NCI-H2227 (cell line): Measurements from ENCODE around the gene NOS1AP.

Experiments used
- DNase-seq: peaks from one replicate; lab custom pipeline; 2025; ENCODE audit not compliant: unreplicated experiment; lab: John Stamatoyannopoulos, UW

The NOS1AP gene

GRCh38 chr1:162088281-162088969, 18.9 kb downstream of the NOS1AP start:
- no peak for DNase-seq

DNA sequence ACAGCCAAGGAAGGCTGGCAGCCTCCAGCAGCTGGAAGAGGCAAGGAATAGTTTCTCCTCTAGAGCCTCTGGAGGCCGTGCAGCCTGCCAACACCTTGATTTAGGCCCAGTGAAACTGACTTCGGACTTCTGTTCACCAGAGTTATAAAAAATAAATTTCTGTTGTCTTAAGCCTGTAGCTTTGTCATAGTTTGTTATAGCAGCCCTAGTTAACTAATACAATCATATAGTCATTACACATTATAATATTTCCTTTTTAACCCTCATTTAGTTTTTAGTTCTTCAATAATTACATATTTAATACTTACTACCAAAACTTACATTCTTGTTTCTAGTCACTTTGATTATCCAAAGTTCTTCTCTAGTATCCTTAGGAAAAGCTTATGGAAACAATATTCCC, 20.3 kb downstream of the NOS1AP start:
- DNase-seq: no peak

GRCh38 chr1:162090378-162090777, 20.9 kb downstream of the NOS1AP start:
- no peak for DNase-seq

GRCh38 chr1:162091681-162092524, 22.4 kb downstream of the NOS1AP start:
- no peak for DNase-seq

- no peak for DNase-seq
These were observed 23.6 kb downstream of the NOS1AP start for GRCh38 chr1:162093095-162093494.

GRCh38 chr1:162094271-162094670, 24.8 kb downstream of the NOS1AP start:
- no peak for DNase-seq

DNA sequence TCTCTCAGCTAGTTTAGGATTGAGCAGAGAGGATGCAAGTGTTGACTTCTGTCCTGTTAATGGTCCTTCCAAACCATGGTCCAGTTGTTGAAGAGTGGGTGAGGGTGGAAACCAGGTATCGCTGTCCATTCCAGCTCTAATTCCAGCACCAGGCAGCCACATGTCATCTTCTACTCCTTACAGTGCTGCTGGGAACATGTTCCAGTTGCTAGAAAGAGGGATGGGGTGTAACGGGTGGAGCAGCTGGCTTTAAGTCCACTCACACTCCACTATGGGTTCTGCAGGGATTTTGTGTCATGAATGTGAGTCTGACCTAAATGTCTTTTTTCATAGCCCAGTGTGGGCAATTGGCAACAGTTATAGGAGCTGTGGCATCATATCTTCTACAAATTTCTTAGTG, 25.2 kb downstream of the NOS1AP start:
- no peak for DNase-seq

DNA sequence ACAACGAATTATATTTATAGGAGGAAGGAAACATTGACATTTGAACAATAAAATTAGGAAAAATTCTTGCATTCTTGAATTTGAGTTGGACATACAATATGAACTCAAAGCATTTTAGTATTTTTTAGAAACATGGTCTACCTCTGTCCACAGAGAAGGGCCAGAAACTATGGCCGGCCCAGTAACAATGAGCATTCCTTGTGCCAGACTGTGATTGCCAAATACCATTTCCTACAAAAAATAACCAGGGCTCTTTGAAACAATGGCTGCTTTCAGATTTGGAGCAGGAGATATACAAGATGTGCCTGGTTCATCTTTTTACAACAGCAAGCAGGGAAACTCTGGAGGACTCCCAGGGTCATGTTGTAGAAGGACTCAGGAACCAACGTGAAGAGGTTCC, 38.4 kb downstream of the NOS1AP start:
- DNase-seq: no peak

DNA sequence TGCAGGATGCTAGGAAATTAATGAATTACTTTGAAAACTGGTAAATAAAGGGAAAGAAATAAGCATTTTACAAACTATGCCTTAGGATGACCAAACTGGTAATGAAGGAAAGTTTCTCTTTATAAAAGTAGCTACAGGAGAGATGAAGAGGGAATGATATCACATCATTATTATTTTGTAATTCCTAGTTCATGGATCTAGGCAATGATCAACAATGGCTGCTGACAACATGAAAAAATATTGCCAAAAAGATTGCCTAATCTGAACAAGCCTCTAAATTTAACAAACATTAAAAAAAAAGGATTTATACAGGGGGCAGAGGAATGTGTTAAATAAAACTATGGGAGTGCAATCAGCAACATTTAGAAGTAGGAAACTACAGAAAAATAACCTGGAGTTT, 38.9 kb downstream of the NOS1AP start:
- no peak for DNase-seq

GRCh38 chr1:162110910-162111309, 41.4 kb downstream of the NOS1AP start:
- DNase-seq: no peak

- no peak for DNase-seq
These were observed 42.1 kb downstream of the NOS1AP start for GRCh38 chr1:162111572-162111971.

- DNase-seq: no peak
These were observed 43.9 kb downstream of the NOS1AP start for GRCh38 chr1:162113419-162113818.

DNA sequence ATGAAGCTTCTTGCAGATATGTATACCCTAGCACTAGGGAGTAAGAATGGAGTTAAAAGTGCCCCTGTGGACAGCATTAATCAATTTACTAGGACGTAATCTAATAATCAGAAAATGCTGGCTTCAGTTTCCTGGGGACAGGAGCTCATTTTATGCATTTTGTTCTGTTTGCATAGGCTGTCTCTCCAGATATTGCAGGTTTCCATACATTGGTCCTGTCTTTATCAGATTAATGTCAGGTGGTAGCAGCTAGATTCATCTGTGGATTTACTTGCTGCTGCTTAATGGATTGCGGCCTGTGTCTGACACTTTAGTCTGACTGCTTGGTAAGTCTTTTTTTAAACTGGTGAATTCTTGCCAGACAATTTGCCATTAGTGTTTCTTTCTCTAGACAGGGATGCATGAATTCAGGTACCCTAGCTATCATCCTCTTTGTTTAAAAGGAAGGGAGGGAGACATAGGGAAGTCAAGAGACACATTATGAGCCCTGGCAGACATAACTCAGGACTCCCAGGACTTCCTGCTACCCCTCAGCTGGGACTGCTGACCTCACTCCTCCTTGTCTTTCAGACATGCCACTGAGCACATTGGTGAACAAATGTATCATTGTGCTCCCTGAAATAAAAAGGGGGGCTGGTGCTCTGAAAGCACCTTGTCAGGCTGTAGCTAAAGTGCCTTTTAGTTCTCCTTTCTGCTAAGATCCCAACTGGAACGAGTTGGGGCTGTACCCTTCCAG, 47.7 kb downstream of the NOS1AP start:
- no peak for DNase-seq

DNA sequence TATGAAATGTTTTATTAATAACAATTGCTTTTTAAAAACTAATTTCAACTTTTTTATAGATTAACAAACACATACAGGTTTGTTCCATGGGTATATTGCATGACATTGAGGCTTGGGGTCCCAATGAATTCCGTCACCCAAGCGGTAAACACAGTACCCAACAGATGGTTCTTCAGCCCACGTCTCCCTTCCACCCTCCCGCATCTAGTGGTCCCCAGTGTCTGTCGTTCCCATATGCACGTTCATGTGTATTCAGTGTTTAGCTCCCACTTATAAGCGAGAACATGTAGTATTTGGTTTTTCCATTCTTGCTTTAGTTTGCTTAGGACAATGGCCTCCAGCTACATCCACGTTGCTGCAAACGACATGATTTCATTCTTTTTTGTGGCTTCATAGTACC, 48.6 kb downstream of the NOS1AP start:
- no peak for DNase-seq

- no peak for DNase-seq
These were observed 59.3 kb downstream of the NOS1AP start for GRCh38 chr1:162128693-162129356.

DNA sequence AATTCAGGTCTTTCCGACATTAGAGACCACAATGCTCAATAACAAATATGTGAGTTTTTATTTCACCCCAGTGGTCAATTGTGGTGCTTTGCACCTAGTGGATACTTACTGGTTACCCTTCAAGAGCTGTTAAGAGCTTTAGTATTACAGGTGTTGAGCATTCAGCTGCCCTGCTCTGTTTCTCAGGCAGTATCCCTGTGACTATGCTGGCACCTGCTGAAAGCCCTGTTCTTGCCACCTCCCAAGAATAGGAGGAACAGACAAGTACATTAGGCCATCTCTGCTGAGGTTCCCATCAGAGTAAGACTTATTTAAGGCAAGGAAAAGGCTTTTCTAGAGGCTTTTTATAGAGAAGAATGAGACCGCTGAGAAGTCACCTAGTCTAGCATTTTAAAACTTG, 60.8 kb downstream of the NOS1AP start:
- DNase-seq: no peak

GRCh38 chr1:162131400-162132321, 62.2 kb downstream of the NOS1AP start:
- DNase-seq: no peak

GRCh38 chr1:162133566-162133965, 64.1 kb downstream of the NOS1AP start:
- no peak for DNase-seq

DNA sequence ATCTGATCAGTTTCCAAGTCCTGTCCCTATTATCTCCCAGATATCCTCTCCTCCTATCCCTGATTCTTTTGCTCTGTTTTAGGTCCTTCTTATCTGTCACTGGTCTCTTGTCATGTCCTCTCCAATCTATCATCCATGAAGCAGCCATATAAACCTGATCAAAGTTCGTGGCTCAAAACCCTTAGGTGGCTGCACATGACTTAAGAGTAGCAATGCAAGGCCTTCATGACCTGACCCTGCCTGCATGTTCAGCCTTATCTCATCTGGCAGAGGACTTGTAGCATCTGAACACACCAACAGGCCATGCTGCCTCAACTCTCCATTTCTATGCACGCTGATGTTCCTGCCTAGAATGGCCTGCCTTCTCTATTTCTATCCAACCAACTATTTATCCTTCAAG, 65.2 kb downstream of the NOS1AP start:
- no peak for DNase-seq

DNA sequence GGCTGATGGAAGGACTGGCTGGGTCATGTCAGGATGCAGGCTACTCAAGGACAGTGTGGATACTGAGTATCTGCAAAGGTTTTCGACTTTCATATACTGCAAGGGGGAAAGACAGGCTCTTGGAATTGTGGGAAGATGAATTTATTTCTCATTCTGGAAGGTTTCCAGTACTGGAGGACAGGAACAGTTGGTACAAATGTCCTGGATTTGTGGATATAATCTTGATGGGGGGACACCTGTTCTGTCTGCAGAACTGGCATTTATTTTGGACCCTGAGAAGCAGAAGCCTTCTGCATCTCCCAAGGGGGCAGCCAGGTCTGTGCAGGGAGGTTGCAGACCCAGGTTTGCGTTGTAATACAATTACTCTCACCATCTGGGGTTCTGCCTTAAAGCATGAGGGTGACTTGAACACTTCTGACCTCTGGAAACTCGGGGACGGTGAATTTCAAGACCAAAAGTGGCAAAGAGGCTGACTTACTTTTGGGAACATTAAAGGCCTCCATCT, 65.8 kb downstream of the NOS1AP start:
- DNase-seq: no peak
